CD4-positive, alpha-beta T cell treated with Interleukin-4 for 4 hours (primary cell): ENCODE data around the gene AUTS2.

ENCODE experiments used
- DNase-seq: peaks from one replicate; pipeline ENCODE4 v3.0.0-alpha.2; 2020

AUTS2 gene

GRCh38 chr7:70660819-70661191 lies 1062.5 kb downstream of the AUTS2 start:
- DNase-seq, result no peak

- no peak for DNase-seq
Observed at GRCh38 chr7:70663680-70664079, 1065.4 kb downstream of the AUTS2 start.

GRCh38 chr7:70665997-70666396 lies 1067.7 kb downstream of the AUTS2 start:
- no peak for DNase-seq

GRCh38 chr7:70667406-70667805 lies 1069.1 kb downstream of the AUTS2 start:
- DNase-seq, result no peak

GRCh38 chr7:70668606-70669358 lies 1070.5 kb downstream of the AUTS2 start:
- DNase-seq, result no peak

GRCh38 chr7:70669854-70670253 lies 1071.6 kb downstream of the AUTS2 start:
- peak; percentile 54 for DNase-seq

- no peak for DNase-seq
Observed at GRCh38 chr7:70670288-70670687, 1072.0 kb downstream of the AUTS2 start.

- DNase-seq, result no peak
Observed at GRCh38 chr7:70673778-70674570, 1075.7 kb downstream of the AUTS2 start.

GRCh38 chr7:70674571-70675010 lies 1076.3 kb downstream of the AUTS2 start:
- no peak for DNase-seq

GRCh38 chr7:70676243-70676642 lies 1078.0 kb downstream of the AUTS2 start:
- no peak for DNase-seq

GRCh38 chr7:70678621-70679251 lies 1080.5 kb downstream of the AUTS2 start:
- no peak for DNase-seq

- peak; percentile 33 for DNase-seq
Observed at GRCh38 chr7:70679661-70680060, 1081.4 kb downstream of the AUTS2 start.

GRCh38 chr7:70680306-70680705 lies 1082.0 kb downstream of the AUTS2 start:
- no peak for DNase-seq

- no peak for DNase-seq
Observed at GRCh38 chr7:70680743-70681468, 1082.6 kb downstream of the AUTS2 start.

GRCh38 chr7:70681469-70682350 lies 1083.4 kb downstream of the AUTS2 start:
- no peak for DNase-seq

- no peak for DNase-seq
Observed at GRCh38 chr7:70684173-70684572, 1085.9 kb downstream of the AUTS2 start.

GRCh38 chr7:70693321-70693685 lies 1095.0 kb downstream of the AUTS2 start:
- no peak for DNase-seq

GRCh38 chr7:70693686-70694433 lies 1095.6 kb downstream of the AUTS2 start:
- DNase-seq, result peak; percentile 41

GRCh38 chr7:70694434-70694970 lies 1096.2 kb downstream of the AUTS2 start:
- DNase-seq, result no peak

- no peak for DNase-seq
Observed at GRCh38 chr7:70694971-70695794, 1096.9 kb downstream of the AUTS2 start.
